ENCODE measurements around the gene C10orf67. TPM values are rescaled to one million over a fixed set of nuclear protein-coding genes. Genes with fewer than 3 reads are reported as not detected.

C10orf67 gene
- total and polyA plus RNA-seq, 9 of the 15 experiments (the other 6 are each of a cell fraction or from before 2014, with no cell fraction given) = not detected

DNA sequence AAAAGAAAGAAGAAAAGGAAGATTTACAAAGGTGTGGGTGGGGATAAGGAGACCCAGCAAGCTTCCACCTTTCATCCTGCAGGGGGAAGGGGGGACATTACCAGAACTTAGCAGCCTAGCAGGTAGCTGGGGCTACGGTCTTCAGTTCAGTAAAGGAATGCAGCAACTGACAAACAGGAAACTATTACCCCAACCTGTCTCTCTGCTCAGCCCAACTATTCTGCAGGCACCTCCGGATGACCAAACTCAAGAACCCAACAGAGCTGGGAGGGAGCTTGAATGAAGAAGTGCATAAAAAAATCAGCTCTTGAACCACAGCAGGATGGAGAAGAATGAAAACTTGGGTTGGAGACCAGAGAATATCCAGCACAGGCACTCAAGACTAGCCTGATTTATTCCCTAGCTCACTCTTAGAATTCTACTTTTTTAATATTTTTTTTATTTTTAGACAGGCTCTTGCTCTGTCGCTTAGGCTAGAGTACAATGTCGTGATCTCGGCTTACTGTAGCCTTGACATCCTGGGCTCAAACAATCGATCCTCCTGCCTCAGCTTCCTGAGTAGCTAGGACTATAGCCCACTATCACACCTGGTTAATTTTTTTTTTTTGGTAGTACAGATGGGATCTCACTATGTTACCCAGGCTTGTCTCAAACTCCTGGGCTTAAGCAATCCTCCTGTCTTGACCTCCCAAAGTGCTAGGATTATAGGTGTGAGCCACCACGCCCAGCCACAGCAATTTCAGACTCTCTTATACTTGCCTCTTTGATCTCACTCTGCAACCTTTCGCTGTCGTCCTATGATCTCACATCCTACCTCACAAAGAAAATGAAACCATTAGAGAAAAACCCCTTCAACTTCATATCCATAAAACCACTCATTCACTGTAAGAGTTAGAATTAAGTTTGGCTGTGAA lies 18.5 kb upstream of the C10orf67 start (continued):
- no peak for TF ChIP-seq ZNF764 (CRISPR knock-in tag; IDR thresholded peaks at IDR 0.05; ENCODE audit: low read depth)
- TF ChIP-seq TAF15 (IDR thresholded peaks at IDR 0.05; ENCODE audit: low read depth, low read length) = no peak
- TF ChIP-seq, protein P1, sequence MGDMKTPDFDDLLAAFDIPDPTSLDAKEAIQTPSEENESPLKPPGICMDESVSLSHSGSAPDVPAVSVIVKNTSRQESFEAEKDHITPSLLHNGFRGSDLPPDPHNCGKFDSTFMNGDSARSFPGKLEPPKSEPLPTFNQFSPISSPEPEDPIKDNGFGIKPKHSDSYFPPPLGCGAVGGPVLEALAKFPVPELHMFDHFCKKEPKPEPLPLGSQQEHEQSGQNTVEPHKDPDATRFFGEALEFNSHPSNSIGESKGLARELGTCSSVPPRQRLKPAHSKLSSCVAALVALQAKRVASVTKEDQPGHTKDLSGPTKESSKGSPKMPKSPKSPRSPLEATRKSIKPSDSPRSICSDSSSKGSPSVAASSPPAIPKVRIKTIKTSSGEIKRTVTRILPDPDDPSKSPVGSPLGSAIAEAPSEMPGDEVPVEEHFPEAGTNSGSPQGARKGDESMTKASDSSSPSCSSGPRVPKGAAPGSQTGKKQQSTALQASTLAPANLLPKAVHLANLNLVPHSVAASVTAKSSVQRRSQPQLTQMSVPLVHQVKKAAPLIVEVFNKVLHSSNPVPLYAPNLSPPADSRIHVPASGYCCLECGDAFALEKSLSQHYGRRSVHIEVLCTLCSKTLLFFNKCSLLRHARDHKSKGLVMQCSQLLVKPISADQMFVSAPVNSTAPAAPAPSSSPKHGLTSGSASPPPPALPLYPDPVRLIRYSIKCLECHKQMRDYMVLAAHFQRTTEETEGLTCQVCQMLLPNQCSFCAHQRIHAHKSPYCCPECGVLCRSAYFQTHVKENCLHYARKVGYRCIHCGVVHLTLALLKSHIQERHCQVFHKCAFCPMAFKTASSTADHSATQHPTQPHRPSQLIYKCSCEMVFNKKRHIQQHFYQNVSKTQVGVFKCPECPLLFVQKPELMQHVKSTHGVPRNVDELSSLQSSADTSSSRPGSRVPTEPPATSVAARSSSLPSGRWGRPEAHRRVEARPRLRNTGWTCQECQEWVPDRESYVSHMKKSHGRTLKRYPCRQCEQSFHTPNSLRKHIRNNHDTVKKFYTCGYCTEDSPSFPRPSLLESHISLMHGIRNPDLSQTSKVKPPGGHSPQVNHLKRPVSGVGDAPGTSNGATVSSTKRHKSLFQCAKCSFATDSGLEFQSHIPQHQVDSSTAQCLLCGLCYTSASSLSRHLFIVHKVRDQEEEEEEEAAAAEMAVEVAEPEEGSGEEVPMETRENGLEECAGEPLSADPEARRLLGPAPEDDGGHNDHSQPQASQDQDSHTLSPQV (IDR thresholded peaks at IDR 0.05) = no peak
- TF ChIP-seq, protein P2, sequence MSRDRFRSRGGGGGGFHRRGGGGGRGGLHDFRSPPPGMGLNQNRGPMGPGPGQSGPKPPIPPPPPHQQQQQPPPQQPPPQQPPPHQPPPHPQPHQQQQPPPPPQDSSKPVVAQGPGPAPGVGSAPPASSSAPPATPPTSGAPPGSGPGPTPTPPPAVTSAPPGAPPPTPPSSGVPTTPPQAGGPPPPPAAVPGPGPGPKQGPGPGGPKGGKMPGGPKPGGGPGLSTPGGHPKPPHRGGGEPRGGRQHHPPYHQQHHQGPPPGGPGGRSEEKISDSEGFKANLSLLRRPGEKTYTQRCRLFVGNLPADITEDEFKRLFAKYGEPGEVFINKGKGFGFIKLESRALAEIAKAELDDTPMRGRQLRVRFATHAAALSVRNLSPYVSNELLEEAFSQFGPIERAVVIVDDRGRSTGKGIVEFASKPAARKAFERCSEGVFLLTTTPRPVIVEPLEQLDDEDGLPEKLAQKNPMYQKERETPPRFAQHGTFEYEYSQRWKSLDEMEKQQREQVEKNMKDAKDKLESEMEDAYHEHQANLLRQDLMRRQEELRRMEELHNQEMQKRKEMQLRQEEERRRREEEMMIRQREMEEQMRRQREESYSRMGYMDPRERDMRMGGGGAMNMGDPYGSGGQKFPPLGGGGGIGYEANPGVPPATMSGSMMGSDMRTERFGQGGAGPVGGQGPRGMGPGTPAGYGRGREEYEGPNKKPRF (IDR thresholded peaks at IDR 0.05; ENCODE audit: low read depth, low read length) = no peak
- no peak for TF ChIP-seq NFATC3 (IDR thresholded peaks at IDR 0.05)
- TF ChIP-seq XRCC4 (IDR thresholded peaks at IDR 0.05; ENCODE audit: extremely low read depth, insufficient read depth, insufficient read length) = no peak

All from K562 (cell line).